Ramos (cell line): ENCODE data around the gene SPAG7.

Source experiments
- in situ Hi-C: fragments of 300-500 bp; cut with MboI; formaldehyde crosslinking; loops from one replicate; pipeline ENCODE4 v1.14.3; 2022; ENCODE audit warnings: low sequenced_read_pairs; ENCODE audit not compliant: unreplicated experiment

The SPAG7 gene, protein sequence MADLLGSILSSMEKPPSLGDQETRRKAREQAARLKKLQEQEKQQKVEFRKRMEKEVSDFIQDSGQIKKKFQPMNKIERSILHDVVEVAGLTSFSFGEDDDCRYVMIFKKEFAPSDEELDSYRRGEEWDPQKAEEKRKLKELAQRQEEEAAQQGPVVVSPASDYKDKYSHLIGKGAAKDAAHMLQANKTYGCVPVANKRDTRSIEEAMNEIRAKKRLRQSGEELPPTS

GRCh38 chr17:4967539-4968485 is at the start of gene SPAG7:
Gene SPAG7 (minus strand): TSS chr17:4967817. CDS start chr17:4967804, 13 bp downstream.
- in situ Hi-C loops: no loop called here

- in situ Hi-C loops: no loop called here
Observed at GRCh38 chr17:5014357-5014756, 46.7 kb upstream of the SPAG7 start.

- in situ Hi-C loops: no loop called here
Observed at GRCh38 chr17:5011928-5012327, 44.3 kb upstream of the SPAG7 start.

GRCh38 chr17:5003214-5003867 is 35.7 kb upstream of the SPAG7 start:
- in situ Hi-C loops: no loop called here

- in situ Hi-C loops: no loop called here
Observed at GRCh38 chr17:5002121-5002788, 34.6 kb upstream of the SPAG7 start.

GRCh38 chr17:5000237-5000639 is 32.6 kb upstream of the SPAG7 start:
- in situ Hi-C loops: no loop called here

GRCh38 chr17:4999430-5000093 is 31.9 kb upstream of the SPAG7 start:
- in situ Hi-C loops: no loop called here

DNA sequence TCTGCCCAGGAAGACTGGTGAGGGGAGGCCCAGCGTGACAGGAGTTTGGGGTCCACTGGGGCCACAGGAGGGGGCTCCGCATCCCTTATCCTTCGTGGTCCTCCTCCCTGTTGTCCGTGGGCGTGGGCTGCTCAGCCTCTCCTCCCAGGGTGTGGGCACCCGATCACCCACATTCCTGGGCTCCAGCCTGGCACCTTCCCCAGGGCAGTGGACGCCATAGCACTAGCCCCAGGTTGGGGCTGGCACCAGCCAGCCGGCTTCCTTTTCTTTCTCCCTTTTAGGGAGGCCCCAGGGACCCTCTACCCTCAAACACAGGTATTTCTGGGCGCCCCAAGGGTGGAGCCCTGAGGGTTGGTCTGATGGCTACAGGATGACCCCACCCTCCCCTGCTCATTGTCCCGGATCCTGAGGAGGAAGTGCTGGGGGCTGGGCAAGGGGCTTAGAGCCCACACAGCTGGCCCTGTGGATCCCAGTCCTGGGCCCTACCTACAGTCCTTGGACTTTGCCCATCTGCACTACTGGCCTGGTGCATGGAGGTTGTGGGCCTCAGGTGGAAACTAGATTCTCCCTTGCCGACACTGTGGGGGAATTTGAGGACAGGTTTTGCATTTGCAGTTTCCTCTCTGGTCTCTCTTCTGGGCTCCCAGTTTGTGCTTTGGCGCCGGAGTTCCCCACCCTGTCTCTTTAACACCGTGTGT is 31.3 kb upstream of the SPAG7 start:
- in situ Hi-C loops: no loop called here

- in situ Hi-C loops: no loop called here
Observed at GRCh38 chr17:4998027-4998731, 30.6 kb upstream of the SPAG7 start.

- in situ Hi-C loops: no loop called here
Observed at GRCh38 chr17:4997302-4998026, 29.8 kb upstream of the SPAG7 start, which contains the start of the genes INCA1 and KIF1C. Gene INCA1 (minus strand): TSS chr17:4997522. CDS start chr17:4994437, 3,085 bp downstream. Gene KIF1C (plus strand): TSS chr17:4997950. CDS start chr17:5000247, 2,297 bp downstream.

GRCh38 chr17:4994081-4994595 is 26.5 kb upstream of the SPAG7 start:
- in situ Hi-C loops: no loop called here

DNA sequence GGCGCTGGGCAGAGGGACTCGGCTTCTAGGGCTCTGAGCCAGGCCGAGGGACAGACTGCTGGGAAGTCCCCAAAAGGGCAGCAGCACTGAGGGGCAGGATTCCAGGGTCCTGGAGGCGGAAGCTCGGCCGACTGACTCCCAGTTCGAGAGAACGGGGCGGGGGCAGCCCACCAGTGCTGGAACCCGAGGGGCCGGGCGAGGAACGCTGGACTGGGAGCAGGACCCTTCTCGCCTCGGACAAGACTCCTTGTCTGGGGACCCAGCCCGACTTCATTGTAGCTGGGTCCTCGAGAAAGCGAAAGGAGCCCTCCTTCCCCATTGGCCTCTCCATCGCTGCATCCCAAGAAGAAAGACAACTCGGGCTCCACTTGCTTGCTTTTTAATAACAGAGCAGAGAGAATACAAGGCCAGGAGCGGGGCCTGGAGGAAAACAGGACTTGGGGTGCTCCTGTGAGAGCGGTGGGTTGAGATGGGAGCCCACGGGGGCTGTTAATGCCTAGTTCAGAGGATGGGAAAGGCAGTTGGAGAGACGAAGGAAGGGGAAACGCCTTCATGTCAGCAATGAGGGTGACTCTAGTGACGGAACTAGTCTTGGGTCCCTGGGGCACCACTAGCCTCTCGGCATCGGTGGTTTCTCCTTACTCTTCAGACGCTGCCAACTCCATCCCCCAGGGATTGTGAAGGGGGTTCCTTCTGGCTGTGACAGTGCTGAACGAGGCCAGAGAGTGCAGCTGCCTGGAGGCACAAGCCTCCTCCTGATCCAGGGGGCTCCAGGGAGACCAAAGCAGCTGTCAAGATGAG is 20.4 kb upstream of the SPAG7 start:
- in situ Hi-C loops: no loop called here

- in situ Hi-C loops: no loop called here
Observed at GRCh38 chr17:4986951-4987766, 19.5 kb upstream of the SPAG7 start, which contains the start of gene CAMTA2. Gene CAMTA2 (minus strand): TSS chr17:4987675. CDS start chr17:4986222, 1,453 bp downstream.

GRCh38 chr17:4986403-4986802 is 18.8 kb upstream of the SPAG7 start:
- in situ Hi-C loops: no loop called here

- in situ Hi-C loops: no loop called here
Observed at GRCh38 chr17:4982305-4982704, 14.7 kb upstream of the SPAG7 start.

DNA sequence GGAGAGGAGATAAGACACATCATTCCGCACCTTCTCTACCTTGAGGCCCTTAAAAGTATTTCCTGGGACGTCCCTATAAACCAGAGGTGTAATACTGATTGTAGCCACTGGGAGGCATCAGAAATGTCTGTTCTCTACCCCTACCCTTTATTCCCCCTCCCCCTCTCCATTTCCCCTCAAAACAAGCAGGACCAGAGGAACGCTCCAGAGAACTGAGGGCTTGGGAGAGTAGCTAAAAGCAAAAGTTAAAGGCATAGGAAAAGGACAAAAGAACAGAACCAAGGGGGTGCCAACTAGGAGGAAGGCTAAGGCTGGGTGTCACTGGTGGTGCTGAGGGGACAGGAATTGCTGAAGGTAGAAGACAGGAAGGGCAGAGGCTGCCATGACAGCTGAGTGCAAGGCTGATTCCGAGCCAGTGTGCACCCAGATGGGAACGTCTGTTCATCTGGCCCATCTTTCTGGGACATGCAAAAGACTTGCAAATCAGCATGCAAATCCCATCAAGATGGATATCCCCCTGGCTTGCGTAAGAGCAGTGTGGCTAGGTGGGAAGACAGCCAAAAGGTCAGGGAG is 13.1 kb upstream of the SPAG7 start:
- in situ Hi-C loops: no loop called here
